ENCODE results near the gene MRPL38.

MRPL38 gene

GRCh38 chr17:75917917-75918445 is 13.3 kb upstream of the MRPL38 start:
- no peak overlapping the region for H3K4me3 ChIP-seq (replicated peaks; ENCODE audit: low read depth, low read length)
- TF ChIP-seq CTCF (IDR thresholded peaks at IDR 0.05; ENCODE audit: insufficient read depth, low read length, poor library complexity, severe bottlenecking), result no peak
- DNase-seq (ENCODE audit: extremely low read depth, insufficient read length), result no peak
- no peaks in the 10 kb centered on the region for H3K27me3 ChIP-seq (replicated peaks; ENCODE audit: control insufficient read depth, insufficient read depth, low read length)
- H3K36me3 ChIP-seq (ENCODE audit: control insufficient read depth, insufficient read depth, low read length), result peaks cover 6% of the 10 kb centered on the region; the same call in 1 of the 2 replicates

GRCh38 chr17:75917141-75917916 is 12.6 kb upstream of the MRPL38 start:
- TF ChIP-seq CTCF (IDR thresholded peaks at IDR 0.05; ENCODE audit: insufficient read depth, low read length, poor library complexity, severe bottlenecking), result no peak
- H3K36me3 ChIP-seq (ENCODE audit: control insufficient read depth, insufficient read depth, low read length), result peaks cover 3% of the 10 kb centered on the region; the same call in 1 of the 2 replicates
- no peak for DNase-seq (ENCODE audit: extremely low read depth, insufficient read length)
- no peaks in the 10 kb centered on the region for H3K27me3 ChIP-seq (replicated peaks; ENCODE audit: control insufficient read depth, insufficient read depth, low read length)
- H3K4me3 ChIP-seq (replicated peaks; ENCODE audit: low read depth, low read length), result no peak overlapping the region

- no peak for DNase-seq (ENCODE audit: extremely low read depth, insufficient read length)
- H3K4me3 ChIP-seq (replicated peaks; ENCODE audit: low read depth, low read length), result no peak overlapping the region
- no peaks in the 10 kb centered on the region for H3K27me3 ChIP-seq (replicated peaks; ENCODE audit: control insufficient read depth, insufficient read depth, low read length)
- no peak for TF ChIP-seq CTCF (IDR thresholded peaks at IDR 0.05; ENCODE audit: insufficient read depth, low read length, poor library complexity, severe bottlenecking)
- H3K36me3 ChIP-seq (ENCODE audit: control insufficient read depth, insufficient read depth, low read length), result peaks cover 3% of the 10 kb centered on the region
These were observed 10.6 kb upstream of the MRPL38 start for GRCh38 chr17:75915268-75915667.

- TF ChIP-seq CTCF (IDR thresholded peaks at IDR 0.05; ENCODE audit: insufficient read depth, low read length, poor library complexity, severe bottlenecking), result no peak
These were observed 10.1 kb upstream of the MRPL38 start for GRCh38 chr17:75914643-75915267.

GRCh38 chr17:75913537-75914210 is 9.0 kb upstream of the MRPL38 start:
- DNase-seq (ENCODE audit: extremely low read depth, insufficient read length), result no peak
- no peak for TF ChIP-seq CTCF (IDR thresholded peaks at IDR 0.05; ENCODE audit: insufficient read depth, low read length, poor library complexity, severe bottlenecking)
- peaks cover 3% of the 10 kb centered on the region for H3K36me3 ChIP-seq (ENCODE audit: control insufficient read depth, insufficient read depth, low read length)
- no peak overlapping the region for H3K4me3 ChIP-seq (replicated peaks; ENCODE audit: low read depth, low read length)
- no peaks in the 10 kb centered on the region for H3K27me3 ChIP-seq (replicated peaks; ENCODE audit: control insufficient read depth, insufficient read depth, low read length)

More at GRCh38 chr17:75914643-75915267, 10.1 kb upstream of the MRPL38 start:
- no peaks in the 10 kb centered on the region for H3K27me3 ChIP-seq (replicated peaks; ENCODE audit: control insufficient read depth, insufficient read depth, low read length)
- no peak overlapping the region for H3K4me3 ChIP-seq (replicated peaks; ENCODE audit: low read depth, low read length)
- peaks cover 3% of the 10 kb centered on the region for H3K36me3 ChIP-seq (ENCODE audit: control insufficient read depth, insufficient read depth, low read length)
- DNase-seq (ENCODE audit: extremely low read depth, insufficient read length), result no peak

Data from GM06990 (cell line).